ENCODE data around the gene CCDC197.

CCDC197 gene

GRCh38 chr14:93964281-93964680, 32.8 kb upstream of the CCDC197 start:
- no peak for DNase-seq (ENCODE audit: extremely low spot score)
- TF ChIP-seq ARNT (IDR thresholded peaks at IDR 0.05) (no peak), CTBP1 (IDR thresholded peaks at IDR 0.05; ENCODE audit: borderline replicate concordance) (no peak), FOXA1 (IDR thresholded peaks at IDR 0.05) (no peak), FOXM1 (IDR thresholded peaks at IDR 0.05; ENCODE audit: borderline replicate concordance) (no peak), SUZ12 (IDR thresholded peaks at IDR 0.05) (no peak), LEF1 (IDR thresholded peaks at IDR 0.05; ENCODE audit: borderline replicate concordance) (no peak), NFRKB (IDR thresholded peaks at IDR 0.05) (no peak), TARDBP (IDR thresholded peaks at IDR 0.05) (no peak), BHLHE40 (IDR thresholded peaks at IDR 0.05; ENCODE audit: borderline replicate concordance) (no peak), SP1 (IDR thresholded peaks at IDR 0.05) (no peak), ELF4 (IDR thresholded peaks at IDR 0.05) (no peak), L3MBTL2 (conservative IDR thresholded peaks at IDR 0.05) (no peak), FOXK2 (IDR thresholded peaks at IDR 0.05) (no peak), ZNF384 (IDR thresholded peaks at IDR 0.05) (no peak), PKNOX1 (IDR thresholded peaks at IDR 0.05) (no peak), HDGF (IDR thresholded peaks at IDR 0.05; ENCODE audit: borderline replicate concordance) (no peak)
- ChIA-PET POLR2A (no interaction called here), CTCF (no interaction called here)

GRCh38 chr14:93964820-93965286, 32.2 kb upstream of the CCDC197 start:
- ChIA-PET CTCF (interaction anchor here (1.4 kb wide), 1 partner anchor 25 kb away, joined by 8 read pairs; no protein-coding TSS in a partner anchor), POLR2A (no interaction called here)
- DNase-seq (ENCODE audit: extremely low spot score) = no peak
- TF ChIP-seq ELF4 (IDR thresholded peaks at IDR 0.05) = no peak
- no peak for TF ChIP-seq FOXM1 (IDR thresholded peaks at IDR 0.05; ENCODE audit: borderline replicate concordance)
- no peak for TF ChIP-seq HDGF (IDR thresholded peaks at IDR 0.05; ENCODE audit: borderline replicate concordance)
- no peak for TF ChIP-seq PKNOX1 (IDR thresholded peaks at IDR 0.05)
- no peak for TF ChIP-seq FOXA1 (IDR thresholded peaks at IDR 0.05)
- TF ChIP-seq TARDBP (IDR thresholded peaks at IDR 0.05) = no peak
- no peak for TF ChIP-seq NFRKB (IDR thresholded peaks at IDR 0.05)
- no peak for TF ChIP-seq SP1 (IDR thresholded peaks at IDR 0.05)
- TF ChIP-seq LEF1 (IDR thresholded peaks at IDR 0.05; ENCODE audit: borderline replicate concordance) = no peak
- no peak for TF ChIP-seq SUZ12 (IDR thresholded peaks at IDR 0.05)
- TF ChIP-seq ZNF384 (IDR thresholded peaks at IDR 0.05) = no peak
- no peak for TF ChIP-seq FOXK2 (IDR thresholded peaks at IDR 0.05)

- CTCF ChIA-PET = interaction anchor here (1.4 kb wide), 1 partner anchor 26 kb away, joined by 8 read pairs; no protein-coding TSS in a partner anchor
Observed at GRCh38 chr14:93965287-93965821, 31.7 kb upstream of the CCDC197 start.

GRCh38 chr14:93965946-93966474, 31.1 kb upstream of the CCDC197 start:
- ChIA-PET CTCF (interaction anchor here (1.4 kb wide), 1 partner anchor 26 kb away, joined by 8 read pairs; no protein-coding TSS in a partner anchor), POLR2A (no interaction called here)
- TF ChIP-seq HDGF (IDR thresholded peaks at IDR 0.05; ENCODE audit: borderline replicate concordance) = no peak
- DNase-seq (ENCODE audit: extremely low spot score) = no peak

More at GRCh38 chr14:93965287-93965821, 31.7 kb upstream of the CCDC197 start:
- no peak for TF ChIP-seq ELF4 (IDR thresholded peaks at IDR 0.05)
- TF ChIP-seq ZNF384 (IDR thresholded peaks at IDR 0.05) = no peak
- TF ChIP-seq FOXK2 (IDR thresholded peaks at IDR 0.05) = no peak
- no peak for TF ChIP-seq HDGF (IDR thresholded peaks at IDR 0.05; ENCODE audit: borderline replicate concordance)
- no peak for TF ChIP-seq NFRKB (IDR thresholded peaks at IDR 0.05)
- no peak for TF ChIP-seq SUZ12 (IDR thresholded peaks at IDR 0.05)
- no peak for TF ChIP-seq LEF1 (IDR thresholded peaks at IDR 0.05; ENCODE audit: borderline replicate concordance)
- no peak for TF ChIP-seq L3MBTL2 (conservative IDR thresholded peaks at IDR 0.05)
- no peak for TF ChIP-seq SP1 (IDR thresholded peaks at IDR 0.05)
- no peak for TF ChIP-seq CTBP1 (IDR thresholded peaks at IDR 0.05; ENCODE audit: borderline replicate concordance)
- POLR2A ChIA-PET = no interaction called here
- DNase-seq (ENCODE audit: extremely low spot score) = no peak

- POLR2A ChIA-PET = interaction anchor here (0.8 kb wide), 1 partner anchor 49 kb away, joined by 3 read pairs; no protein-coding TSS in a partner anchor
- DNase-seq (ENCODE audit: extremely low spot score) = no peak
- CTCF ChIA-PET = interaction anchor here (0.6 kb wide), 1 partner anchor 17 kb away, joined by 3 read pairs; no protein-coding TSS in a partner anchor
Observed at GRCh38 chr14:93967637-93968250, 29.4 kb upstream of the CCDC197 start.

More at GRCh38 chr14:93967637-93968250, 29.4 kb upstream of the CCDC197 start:
- TF ChIP-seq ZNF384 (IDR thresholded peaks at IDR 0.05) (no peak), ARNT (IDR thresholded peaks at IDR 0.05) (no peak), CTBP1 (IDR thresholded peaks at IDR 0.05; ENCODE audit: borderline replicate concordance) (no peak), BHLHE40 (IDR thresholded peaks at IDR 0.05; ENCODE audit: borderline replicate concordance) (no peak), SUZ12 (IDR thresholded peaks at IDR 0.05) (no peak), TARDBP (IDR thresholded peaks at IDR 0.05) (no peak), L3MBTL2 (conservative IDR thresholded peaks at IDR 0.05) (no peak), FOXA1 (IDR thresholded peaks at IDR 0.05) (no peak), ELF4 (IDR thresholded peaks at IDR 0.05) (no peak), SP1 (IDR thresholded peaks at IDR 0.05) (no peak), NFRKB (IDR thresholded peaks at IDR 0.05) (no peak), FOXK2 (IDR thresholded peaks at IDR 0.05) (no peak), PKNOX1 (IDR thresholded peaks at IDR 0.05) (no peak), HDGF (IDR thresholded peaks at IDR 0.05; ENCODE audit: borderline replicate concordance) (no peak), LEF1 (IDR thresholded peaks at IDR 0.05; ENCODE audit: borderline replicate concordance) (no peak), FOXM1 (IDR thresholded peaks at IDR 0.05; ENCODE audit: borderline replicate concordance) (no peak)

Measured in HEK293T (cell line).